CD4-positive, alpha-beta T cell (primary cell): ENCODE data around the gene MUC21. TPM values are rescaled to one million over a fixed set of nuclear protein-coding genes. Genes with fewer than 3 reads are reported as not detected.

ENCODE experiments used
- ATAC-seq: fragments of 200-7000 bp; cut with Tn5 transposase; one replicate; pipeline ENCODE4 v1.10.0; 2022; ENCODE audit warnings: mild to moderate bottlenecking; ENCODE audit not compliant: poor library complexity
- CTCF ChIA-PET: fragments of 350-600 bp; sonication (Branson Sonifier 250); formaldehyde crosslinking; loops from one replicate; lab custom pipeline; 2021; ENCODE audit warnings: antibody characterized with exemption, inconsistent platforms; lab: Charles Lee
- POLR2A ChIA-PET: fragments of 350-600 bp; sonication (Branson Sonifier 250); formaldehyde crosslinking; loops from one replicate; lab custom pipeline; 2021; ENCODE audit warnings: antibody characterized with exemption, inconsistent platforms; lab: Charles Lee
- DNase-seq, 14 experiments: peaks; one replicate each; pipeline ENCODE4 v3.0.0-alpha.2; 2013 to 2020; ENCODE audit warnings: mixed read lengths in 2 of 14
- H3K27ac ChIP-seq, 2 donors: one replicate each; pipeline versions ENCODE4 v1.5.1 to v1.7.0; 2013; ENCODE audit warnings: low read length in 2 of 2, low read depth in 1 of 2, mild to moderate bottlenecking in 1 of 2
- H3K27me3 ChIP-seq, 2 experiments: 1 replicate in 1 of 2; 2 replicates in 1 of 2; pipeline versions ENCODE4 v1.6.1 to v1.7.0; 2013; ENCODE audit warnings: low read length in 2 of 2, control low read depth in 1 of 2, mild to moderate bottlenecking in 1 of 2, moderate library complexity in 1 of 2; ENCODE audit not compliant: insufficient read depth in 2 of 2, control insufficient read depth in 1 of 2
- H3K36me3 ChIP-seq: one replicate; pipeline ENCODE4 v1.6.1; 2013; ENCODE audit warnings: low read length, control low read depth; ENCODE audit not compliant: insufficient read depth
- H3K4me1 ChIP-seq: one replicate; pipeline ENCODE4 v1.6.1; 2013; ENCODE audit warnings: low read length, control low read depth; ENCODE audit not compliant: insufficient read depth
- H3K4me3 ChIP-seq: one replicate; pipeline ENCODE4 v1.5.1; 2013; ENCODE audit warnings: mild to moderate bottlenecking, low read length, moderate library complexity
- H3K9me3 ChIP-seq, 2 experiments: 1 replicate in 1 of 2; 2 replicates in 1 of 2; pipeline versions ENCODE4 v1.6.1 to v1.7.0; 2013; ENCODE audit warnings: low read length in 2 of 2, mild to moderate bottlenecking in 2 of 2, control low read depth in 1 of 2, moderate library complexity in 1 of 2; ENCODE audit not compliant: control insufficient read depth in 1 of 2, insufficient read depth in 1 of 2
- H3K27ac Mint-ChIP-seq: one replicate; pipeline ENCODE4 v1.8.0; 2020; ENCODE audit warnings: mixed read lengths
- H3K27me3 Mint-ChIP-seq: one replicate; pipeline ENCODE4 v1.8.0; 2021; ENCODE audit warnings: mixed read lengths
- H3K36me3 Mint-ChIP-seq: one replicate; pipeline ENCODE4 v1.8.0; 2021; ENCODE audit warnings: low read depth, mixed read lengths
- H3K4me1 Mint-ChIP-seq: one replicate; pipeline ENCODE4 v1.8.0; 2021; ENCODE audit warnings: low read depth, mixed read lengths
- H3K4me3 Mint-ChIP-seq: one replicate; pipeline ENCODE4 v1.8.0; 2020; ENCODE audit warnings: mild to moderate bottlenecking, mixed read lengths
- H3K9me3 Mint-ChIP-seq: one replicate; pipeline ENCODE4 v1.8.0; 2020; ENCODE audit warnings: mixed read lengths
- intact Hi-C, 2 experiments: fragments of 100-400 bp; cut with DNase I in 1 of 2; cut with micrococcal nuclease in 1 of 2; formaldehyde crosslinking; loops; one replicate each; pipeline versions ENCODE4 v1.15.1 to v1.9.0; 2023 to 2025; cut with DNase I, micrococcal nuclease
- total RNA-seq, 174 experiments: library from RNA in 2 of 174; stranded (reverse) in 2 of 174; gene quantifications; one replicate each; pipeline ENCODE4 v1.2.3 and lab custom pipeline; 2021 to 2026
- TF ChIP-seq, protein P1 (sequence below): fragments of 200-600 bp; IDR thresholded peaks from one replicate; pipeline ENCODE4 v1.8.0; 2022; ENCODE audit warnings: antibody characterized with exemption, mild to moderate bottlenecking

MUC21 gene
- total RNA-seq, 2 experiments from 2014 or later, result not detected

DNA sequence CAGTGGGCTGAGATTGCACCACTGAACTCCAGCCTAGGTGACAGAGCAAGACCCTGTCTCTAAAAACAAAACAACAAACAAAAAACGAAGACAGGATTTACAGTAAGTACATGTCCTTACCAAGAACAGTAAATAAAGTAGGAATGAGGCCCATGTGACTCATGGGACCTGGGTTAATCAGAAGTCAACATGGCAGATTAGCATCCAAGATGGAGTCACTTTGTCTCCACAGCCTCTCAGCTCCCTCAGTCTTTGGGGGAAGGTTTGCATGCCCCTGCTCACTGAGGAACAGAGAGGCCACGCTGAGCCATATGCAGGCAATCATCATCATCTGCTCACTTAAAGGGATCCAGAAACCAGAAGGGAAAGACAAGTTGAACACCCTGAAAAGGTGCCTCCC is 19.0 kb downstream of the MUC21 start:
- DNase-seq (no peak), ATAC-seq (no peak)
- Mint-ChIP-seq H3K9me3 (no peaks in the 10 kb centered on the region), H3K27ac (no peak overlapping the region), H3K4me3 (no peak overlapping the region), H3K27me3 (peaks cover 17% of the 10 kb centered on the region), H3K4me1 (no peaks in the 10 kb centered on the region), H3K36me3 (no peaks in the 10 kb centered on the region)
- no peaks in the 10 kb centered on the region for H3K4me1 ChIP-seq
- no peaks in the 10 kb centered on the region for H3K27me3 ChIP-seq
- no peak overlapping the region for H3K4me3 ChIP-seq
- intact Hi-C loops, result no loop called here
- ChIA-PET POLR2A (no interaction called here), CTCF (no interaction called here)
- TF ChIP-seq, protein P1, sequence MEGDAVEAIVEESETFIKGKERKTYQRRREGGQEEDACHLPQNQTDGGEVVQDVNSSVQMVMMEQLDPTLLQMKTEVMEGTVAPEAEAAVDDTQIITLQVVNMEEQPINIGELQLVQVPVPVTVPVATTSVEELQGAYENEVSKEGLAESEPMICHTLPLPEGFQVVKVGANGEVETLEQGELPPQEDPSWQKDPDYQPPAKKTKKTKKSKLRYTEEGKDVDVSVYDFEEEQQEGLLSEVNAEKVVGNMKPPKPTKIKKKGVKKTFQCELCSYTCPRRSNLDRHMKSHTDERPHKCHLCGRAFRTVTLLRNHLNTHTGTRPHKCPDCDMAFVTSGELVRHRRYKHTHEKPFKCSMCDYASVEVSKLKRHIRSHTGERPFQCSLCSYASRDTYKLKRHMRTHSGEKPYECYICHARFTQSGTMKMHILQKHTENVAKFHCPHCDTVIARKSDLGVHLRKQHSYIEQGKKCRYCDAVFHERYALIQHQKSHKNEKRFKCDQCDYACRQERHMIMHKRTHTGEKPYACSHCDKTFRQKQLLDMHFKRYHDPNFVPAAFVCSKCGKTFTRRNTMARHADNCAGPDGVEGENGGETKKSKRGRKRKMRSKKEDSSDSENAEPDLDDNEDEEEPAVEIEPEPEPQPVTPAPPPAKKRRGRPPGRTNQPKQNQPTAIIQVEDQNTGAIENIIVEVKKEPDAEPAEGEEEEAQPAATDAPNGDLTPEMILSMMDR, result no peak
- no peaks in the 10 kb centered on the region for H3K36me3 ChIP-seq
- no peaks in the 10 kb centered on the region for H3K9me3 ChIP-seq
- no peak overlapping the region for H3K27ac ChIP-seq

DNA sequence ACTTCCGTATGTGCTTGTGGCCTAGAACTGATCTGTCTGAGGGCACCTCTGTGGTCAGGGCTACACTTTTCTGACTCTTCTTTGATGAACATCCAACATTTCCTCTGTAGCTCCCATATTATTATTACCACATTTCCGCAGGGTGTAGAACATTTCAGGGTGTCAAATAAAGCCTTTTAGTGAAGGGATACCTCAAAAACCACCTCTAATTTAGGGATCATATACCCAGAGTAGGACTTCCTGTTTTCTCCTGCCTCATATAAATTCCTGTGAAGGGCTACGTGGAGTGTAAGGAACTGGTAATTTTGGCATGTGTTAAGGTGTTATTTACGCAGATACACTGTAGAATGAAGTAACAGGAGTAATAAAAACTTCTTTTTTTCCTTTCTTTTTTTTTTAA is 21.3 kb downstream of the MUC21 start:
- intact Hi-C loops, result no loop called here
- no peak for DNase-seq

DNA sequence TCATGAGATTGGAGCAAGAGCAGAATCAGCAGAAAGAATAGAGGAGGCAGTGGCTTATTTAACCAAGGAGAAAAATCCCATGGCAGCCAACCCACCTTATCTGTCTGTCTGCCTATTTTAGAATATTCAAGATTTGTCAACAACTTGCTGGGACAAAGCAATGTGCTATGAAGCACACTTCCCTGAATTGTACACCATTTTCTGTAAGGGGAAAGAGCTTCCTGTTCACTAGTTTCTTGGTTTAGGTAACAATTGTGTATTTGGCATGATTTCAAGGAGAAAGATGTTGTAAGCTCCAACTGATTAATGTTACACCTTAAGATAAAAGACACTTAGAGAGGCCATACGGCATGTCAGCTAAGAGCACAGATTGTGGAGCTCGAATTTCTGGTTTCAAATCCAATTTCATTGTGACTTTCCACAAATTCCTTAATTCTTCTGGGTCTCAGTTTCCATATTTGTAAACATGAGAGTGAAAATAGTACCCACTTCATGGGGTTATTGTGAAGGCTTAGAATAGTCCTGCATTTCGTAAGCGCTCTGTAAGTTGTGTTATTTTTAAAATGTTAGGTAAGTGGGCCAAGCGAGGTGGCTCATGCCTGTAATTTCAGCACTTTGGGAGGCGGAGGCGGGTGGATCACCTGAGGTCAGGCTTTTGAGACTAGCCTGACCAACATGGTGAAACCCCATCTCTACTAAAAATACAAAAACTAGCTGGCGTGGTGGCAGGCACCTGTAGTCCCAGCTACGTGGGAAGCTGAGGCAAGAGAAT is 21.9 kb downstream of the MUC21 start:
- TF ChIP-seq, protein P1, result no peak
- intact Hi-C loops, result no loop called here
- H3K27me3 ChIP-seq, result peaks cover 0 to 5% of the 10 kb centered on the region in 2 experiments
- H3K36me3 ChIP-seq, result no peaks in the 10 kb centered on the region
- Mint-ChIP-seq H3K27me3 (peaks cover 32% of the 10 kb centered on the region), H3K9me3 (no peaks in the 10 kb centered on the region), H3K4me3 (no peak overlapping the region), H3K36me3 (no peaks in the 10 kb centered on the region), H3K4me1 (no peaks in the 10 kb centered on the region), H3K27ac (no peak overlapping the region)
- POLR2A ChIA-PET, result no interaction called here
- H3K27ac ChIP-seq, result no peak overlapping the region
- no peaks in the 10 kb centered on the region for H3K4me1 ChIP-seq
- H3K4me3 ChIP-seq, result no peak overlapping the region
- no peaks in the 10 kb centered on the region for H3K9me3 ChIP-seq
- CTCF ChIA-PET, result no interaction called here
- DNase-seq (no peak), ATAC-seq (no peak)

More for the DNA sequence above, 21.3 kb downstream of the MUC21 start:
- POLR2A ChIA-PET, result no interaction called here
- H3K9me3 ChIP-seq, result no peaks in the 10 kb centered on the region
- H3K4me3 Mint-ChIP-seq, result no peak overlapping the region
- peaks cover 0 to under 1% of the 10 kb centered on the region in 2 experiments for H3K27me3 ChIP-seq
- H3K4me1 ChIP-seq, result no peaks in the 10 kb centered on the region
- ATAC-seq, result no peak
- no peak overlapping the region for H3K27ac Mint-ChIP-seq
- H3K9me3 Mint-ChIP-seq, result no peaks in the 10 kb centered on the region
- no peaks in the 10 kb centered on the region for H3K36me3 ChIP-seq
- CTCF ChIA-PET, result no interaction called here
- no peaks in the 10 kb centered on the region for H3K4me1 Mint-ChIP-seq
- TF ChIP-seq, protein P1, result no peak
- no peak overlapping the region for H3K4me3 ChIP-seq
- peaks cover 32% of the 10 kb centered on the region for H3K27me3 Mint-ChIP-seq
- no peak overlapping the region for H3K27ac ChIP-seq
- H3K36me3 Mint-ChIP-seq, result no peaks in the 10 kb centered on the region
